ACC112 (cell line): ENCODE data around the gene HDLBP.

Experiments
- H2AFZ ChIP-seq: fragments of 200-600 bp; sonication (generic); one replicate; pipeline ENCODE4 v1.6.0; 2017; ENCODE audit warnings: antibody characterized with exemption, low read length; ENCODE audit not compliant: unreplicated experiment
- H3K27ac ChIP-seq: fragments of 200-600 bp; sonication (generic); 2 replicates; pipeline ENCODE4 v1.5.1; 2014; ENCODE audit warnings: low read depth, mild to moderate bottlenecking, antibody characterized with exemption, low read length, moderate library complexity
- H3K27me3 ChIP-seq: fragments of 200-600 bp; sonication (generic); 2 replicates; pipeline ENCODE4 v1.6.1; 2014; ENCODE audit warnings: mild to moderate bottlenecking, antibody characterized with exemption, low read length, moderate library complexity, mixed read lengths; ENCODE audit not compliant: insufficient read depth
- H3K36me3 ChIP-seq: fragments of 200-600 bp; sonication (generic); 2 replicates; pipeline ENCODE4 v1.6.1; 2016; ENCODE audit warnings: mild to moderate bottlenecking, antibody characterized with exemption, low read length, moderate library complexity, mixed read lengths; ENCODE audit not compliant: insufficient read depth
- H3K4me1 ChIP-seq: fragments of 200-600 bp; sonication (generic); one replicate; pipeline ENCODE4 v1.6.1; 2016; ENCODE audit warnings: low read length, mixed read lengths; ENCODE audit not compliant: insufficient read depth, unreplicated experiment, control insufficient read depth
- H3K4me3 ChIP-seq: fragments of 200-600 bp; sonication (generic); 2 replicates; pipeline ENCODE4 v1.5.1; 2014; ENCODE audit warnings: mild to moderate bottlenecking, low read depth, low read length
- H3K79me2 ChIP-seq: fragments of 200-600 bp; sonication (generic); one replicate; pipeline ENCODE4 v1.6.0; 2016; ENCODE audit warnings: low read length; ENCODE audit not compliant: control insufficient read depth, unreplicated experiment, insufficient read depth

The HDLBP gene

GRCh38 chr2:241315093-241315878, at the start of gene HDLBP:
Gene HDLBP (minus strand): TSS chr2:241315672. CDS start chr2:241266869, 48,803 bp downstream.
- Histone ChIP-seq H3K27ac (peak within 1 kb of the TSS; percentile 93), H3K27me3 (no peaks in the 10 kb centered on the region), H3K36me3 (peaks cover 7% of the 10 kb centered on the region; the same call in 1 of the 2 replicates), H3K79me2 (peaks cover 91% of the 10 kb centered on the region), H3K4me3 (peak within 1 kb of the TSS; percentile 89), H3K4me1 (peaks cover 58% of the 10 kb centered on the region), H2AFZ (peak within 1 kb of the TSS; percentile 51)

GRCh38 chr2:241364781-241365180, 49.3 kb upstream of the HDLBP start:
- Histone ChIP-seq H3K27me3 (no peaks in the 10 kb centered on the region), H3K4me1 (peaks cover 18% of the 10 kb centered on the region), H2AFZ (no peak overlapping the region), H3K4me3 (no peak overlapping the region), H3K36me3 (0 out of 2 replicates have a peak, but pooled peaks cover 5% of the 10 kb centered on the region), H3K27ac (no peak overlapping the region), H3K79me2 (peaks cover 70% of the 10 kb centered on the region)

GRCh38 chr2:241363426-241363825, 48.0 kb upstream of the HDLBP start:
- Histone ChIP-seq H3K79me2 (peaks cover 73% of the 10 kb centered on the region), H3K4me3 (peak overlapping the region; percentile 37; the same call in 1 of the 2 replicates), H3K27ac (no peak overlapping the region), H3K4me1 (peaks cover 24% of the 10 kb centered on the region), H3K36me3 (0 out of 2 replicates have a peak, but pooled peaks cover 5% of the 10 kb centered on the region), H3K27me3 (no peaks in the 10 kb centered on the region), H2AFZ (no peak overlapping the region)

- peaks cover 69% of the 10 kb centered on the region for H3K79me2 ChIP-seq
- peaks cover 8% of the 10 kb centered on the region; the same call in 1 of the 2 replicates for H3K36me3 ChIP-seq
- peaks cover 42% of the 10 kb centered on the region for H3K4me1 ChIP-seq
- no peaks in the 10 kb centered on the region for H3K27me3 ChIP-seq
- no peak overlapping the region for H3K4me3 ChIP-seq
- H3K27ac ChIP-seq, result no peak overlapping the region
- no peak overlapping the region for H2AFZ ChIP-seq
These were observed 44.1 kb upstream of the HDLBP start for GRCh38 chr2:241359481-241360045.

- Histone ChIP-seq H3K27me3 (no peaks in the 10 kb centered on the region), H3K4me1 (peaks cover 35% of the 10 kb centered on the region), H3K27ac (no peak overlapping the region), H3K36me3 (peaks cover 13% of the 10 kb centered on the region), H2AFZ (no peak overlapping the region), H3K4me3 (no peak overlapping the region; the same call in 1 of the 2 replicates), H3K79me2 (peaks cover 60% of the 10 kb centered on the region)
These were observed 43.0 kb upstream of the HDLBP start for GRCh38 chr2:241358470-241358869.

GRCh38 chr2:241357531-241357930, 42.1 kb upstream of the HDLBP start:
- H3K27me3 ChIP-seq, result no peaks in the 10 kb centered on the region
- no peak overlapping the region for H2AFZ ChIP-seq
- H3K4me1 ChIP-seq, result peaks cover 26% of the 10 kb centered on the region
- peaks cover 14% of the 10 kb centered on the region for H3K36me3 ChIP-seq
- H3K4me3 ChIP-seq, result peak overlapping the region; percentile 97
- H3K27ac ChIP-seq, result no peak overlapping the region
- H3K79me2 ChIP-seq, result peaks cover 53% of the 10 kb centered on the region

GRCh38 chr2:241356871-241357260, 41.4 kb upstream of the HDLBP start:
- Histone ChIP-seq H3K79me2 (peaks cover 53% of the 10 kb centered on the region), H3K27ac (peak overlapping the region; percentile 53; the same call in 1 of the 2 replicates)

GRCh38 chr2:241355983-241356870, 40.8 kb upstream of the HDLBP start, which contains the start of gene FARP2:
Gene FARP2 (plus strand): TSS chr2:241356285. CDS start chr2:241373108, 16,823 bp downstream.
- peak within 1 kb of the TSS; percentile 53; the same call in 1 of the 2 replicates for H3K27ac ChIP-seq
- peaks cover 26% of the 10 kb centered on the region for H3K4me1 ChIP-seq
- H3K4me3 ChIP-seq, result peak within 1 kb of the TSS; percentile 97
- H3K27me3 ChIP-seq, result no peaks in the 10 kb centered on the region
- peaks cover 49% of the 10 kb centered on the region for H3K79me2 ChIP-seq
- peak within 1 kb of the TSS; percentile 20 for H2AFZ ChIP-seq
- H3K36me3 ChIP-seq, result peaks cover 24% of the 10 kb centered on the region

More at GRCh38 chr2:241356871-241357260, 41.4 kb upstream of the HDLBP start:
- Histone ChIP-seq H3K36me3 (peaks cover 21% of the 10 kb centered on the region), H3K4me1 (peaks cover 26% of the 10 kb centered on the region), H3K27me3 (no peaks in the 10 kb centered on the region), H2AFZ (peak overlapping the region; percentile 20), H3K4me3 (peak overlapping the region; percentile 97)

GRCh38 chr2:241354668-241355658, 39.5 kb upstream of the HDLBP start:
- peak overlapping the region; percentile 30; the same call in 1 of the 2 replicates for H3K27ac ChIP-seq
- H2AFZ ChIP-seq, result no peak overlapping the region
- no peak overlapping the region for H3K4me3 ChIP-seq
- no peaks in the 10 kb centered on the region for H3K27me3 ChIP-seq
- H3K4me1 ChIP-seq, result peaks cover 26% of the 10 kb centered on the region
- peaks cover 31% of the 10 kb centered on the region for H3K36me3 ChIP-seq
- peaks cover 37% of the 10 kb centered on the region for H3K79me2 ChIP-seq
